ENCODE data around the gene RPP14.

Gene RPP14

DNA sequence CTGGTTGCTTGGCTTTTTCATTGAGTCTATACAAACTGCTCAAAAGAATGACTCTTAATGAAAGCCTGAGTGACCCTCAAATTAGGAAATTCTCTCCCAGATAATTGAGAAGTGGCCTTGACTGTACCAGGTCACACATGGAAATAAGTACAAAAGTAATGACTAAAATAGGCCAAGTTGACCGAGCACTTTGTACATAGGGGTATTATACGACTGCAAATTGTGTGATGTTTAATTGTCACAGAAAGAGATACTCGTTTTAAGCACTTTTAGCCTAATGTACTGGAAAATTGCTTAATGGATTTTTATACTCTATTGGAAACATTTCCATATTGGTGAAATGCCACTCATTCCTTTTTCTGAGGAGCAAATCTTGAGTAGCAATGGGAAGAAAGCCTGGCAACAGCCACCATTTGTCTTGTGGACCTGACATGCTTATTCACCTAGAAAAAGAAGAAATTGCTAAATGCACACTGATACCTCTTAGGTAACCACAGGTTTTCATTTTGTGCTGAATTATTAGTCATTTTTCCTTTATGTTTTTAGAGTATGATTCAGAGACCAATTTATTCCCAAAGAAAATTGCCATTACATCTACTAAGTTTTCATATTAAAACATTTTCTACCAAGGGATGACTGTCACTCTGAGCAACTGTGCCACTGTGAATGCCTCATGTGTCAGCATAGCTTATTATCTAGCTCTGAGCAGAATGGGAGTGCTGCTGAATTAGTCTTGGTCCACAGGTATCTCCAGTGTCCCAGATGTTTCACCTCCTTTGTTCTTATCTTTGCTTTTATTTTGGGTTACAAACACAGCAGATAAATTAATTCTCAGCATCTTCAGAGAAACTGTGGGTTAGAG, 17.7 kb downstream of the RPP14 start:
- TF ChIP-seq, protein P1, sequence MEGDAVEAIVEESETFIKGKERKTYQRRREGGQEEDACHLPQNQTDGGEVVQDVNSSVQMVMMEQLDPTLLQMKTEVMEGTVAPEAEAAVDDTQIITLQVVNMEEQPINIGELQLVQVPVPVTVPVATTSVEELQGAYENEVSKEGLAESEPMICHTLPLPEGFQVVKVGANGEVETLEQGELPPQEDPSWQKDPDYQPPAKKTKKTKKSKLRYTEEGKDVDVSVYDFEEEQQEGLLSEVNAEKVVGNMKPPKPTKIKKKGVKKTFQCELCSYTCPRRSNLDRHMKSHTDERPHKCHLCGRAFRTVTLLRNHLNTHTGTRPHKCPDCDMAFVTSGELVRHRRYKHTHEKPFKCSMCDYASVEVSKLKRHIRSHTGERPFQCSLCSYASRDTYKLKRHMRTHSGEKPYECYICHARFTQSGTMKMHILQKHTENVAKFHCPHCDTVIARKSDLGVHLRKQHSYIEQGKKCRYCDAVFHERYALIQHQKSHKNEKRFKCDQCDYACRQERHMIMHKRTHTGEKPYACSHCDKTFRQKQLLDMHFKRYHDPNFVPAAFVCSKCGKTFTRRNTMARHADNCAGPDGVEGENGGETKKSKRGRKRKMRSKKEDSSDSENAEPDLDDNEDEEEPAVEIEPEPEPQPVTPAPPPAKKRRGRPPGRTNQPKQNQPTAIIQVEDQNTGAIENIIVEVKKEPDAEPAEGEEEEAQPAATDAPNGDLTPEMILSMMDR (IDR thresholded peaks at IDR 0.05; ENCODE audit: insufficient read depth, low read depth, low read length, missing control alignments): no peak
- peak; percentile 38 for DNase-seq (ENCODE audit: low read depth)
- no peak overlapping the region for H3K4me3 ChIP-seq (ENCODE audit: low read length)

DNA sequence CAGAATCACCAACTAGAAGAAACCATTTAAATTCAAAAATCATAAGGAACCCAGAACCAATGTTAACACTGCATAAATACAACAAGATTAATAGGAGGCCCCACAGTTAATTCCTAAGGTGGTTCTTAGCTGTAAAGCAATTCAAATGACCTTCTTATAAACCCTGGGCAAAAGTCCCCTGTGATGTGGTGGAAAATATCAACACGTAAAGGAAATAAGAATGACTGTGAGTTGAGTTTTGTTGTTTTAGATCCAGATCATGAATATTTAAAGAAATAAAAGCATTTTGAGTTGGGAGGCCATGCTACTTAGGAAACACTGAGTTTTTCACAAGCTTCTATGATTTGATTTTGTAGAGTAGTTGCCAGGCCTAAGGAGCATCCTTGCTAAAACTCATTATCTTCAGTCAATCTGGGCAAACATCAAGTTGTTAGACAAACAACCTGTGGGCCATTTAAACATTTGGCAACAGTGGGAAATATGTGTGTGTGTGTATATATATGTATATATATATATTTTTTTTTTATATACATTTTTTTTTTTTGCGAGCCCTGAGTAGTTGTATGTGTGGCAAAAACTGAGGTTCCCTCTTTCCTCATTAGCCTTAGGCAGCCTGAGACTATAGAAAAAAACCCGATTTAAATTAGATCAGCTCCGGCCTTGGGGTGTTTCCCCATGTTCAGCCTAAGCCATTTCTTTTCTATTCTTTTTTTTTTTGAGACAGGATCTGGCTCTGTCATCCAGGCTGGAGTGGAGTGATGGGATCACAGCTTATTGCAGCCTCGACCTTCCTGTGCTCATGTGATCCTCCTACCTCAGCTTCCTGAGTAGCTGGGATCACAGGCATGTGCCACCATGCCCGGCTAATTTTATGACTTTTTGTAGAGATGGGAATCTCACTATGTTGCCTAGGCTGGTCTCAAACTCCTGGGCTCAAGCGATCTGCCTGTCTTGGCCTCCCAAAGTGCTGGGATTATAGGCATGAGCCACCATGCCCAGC, 18.6 kb downstream of the RPP14 start:
- H3K4me3 ChIP-seq (ENCODE audit: low read length): no peak overlapping the region
- TF ChIP-seq, protein P1 (IDR thresholded peaks at IDR 0.05; ENCODE audit: insufficient read depth, low read depth, low read length, missing control alignments): no peak
- DNase-seq (ENCODE audit: low read depth): no peak

DNA sequence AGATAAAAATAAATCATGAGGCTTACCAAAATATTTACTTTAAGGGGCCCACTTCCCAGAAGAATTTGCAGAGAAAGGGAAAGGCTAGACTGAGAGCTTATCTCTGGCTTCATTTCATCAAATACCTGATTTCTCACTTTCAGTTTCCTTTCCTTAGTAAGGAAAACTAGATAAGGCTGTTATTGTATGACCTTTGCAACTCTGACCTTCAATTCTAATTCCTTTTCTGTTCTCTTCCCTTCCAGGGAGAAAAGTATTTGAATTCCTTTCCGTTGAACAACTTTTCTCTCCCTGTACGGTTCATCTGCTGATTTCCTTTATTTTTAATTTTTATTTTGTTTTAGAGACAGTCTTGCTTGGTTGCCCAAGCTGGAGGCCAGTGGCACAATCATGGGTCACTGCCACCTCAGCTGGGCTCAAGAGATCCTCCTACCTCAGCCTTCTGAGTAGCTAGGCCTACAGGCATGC, 19.5 kb downstream of the RPP14 start:
- DNase-seq (ENCODE audit: low read depth): no peak
- TF ChIP-seq, protein P1 (IDR thresholded peaks at IDR 0.05; ENCODE audit: insufficient read depth, low read depth, low read length, missing control alignments): no peak
- H3K4me3 ChIP-seq (ENCODE audit: low read length): no peak overlapping the region

DNA sequence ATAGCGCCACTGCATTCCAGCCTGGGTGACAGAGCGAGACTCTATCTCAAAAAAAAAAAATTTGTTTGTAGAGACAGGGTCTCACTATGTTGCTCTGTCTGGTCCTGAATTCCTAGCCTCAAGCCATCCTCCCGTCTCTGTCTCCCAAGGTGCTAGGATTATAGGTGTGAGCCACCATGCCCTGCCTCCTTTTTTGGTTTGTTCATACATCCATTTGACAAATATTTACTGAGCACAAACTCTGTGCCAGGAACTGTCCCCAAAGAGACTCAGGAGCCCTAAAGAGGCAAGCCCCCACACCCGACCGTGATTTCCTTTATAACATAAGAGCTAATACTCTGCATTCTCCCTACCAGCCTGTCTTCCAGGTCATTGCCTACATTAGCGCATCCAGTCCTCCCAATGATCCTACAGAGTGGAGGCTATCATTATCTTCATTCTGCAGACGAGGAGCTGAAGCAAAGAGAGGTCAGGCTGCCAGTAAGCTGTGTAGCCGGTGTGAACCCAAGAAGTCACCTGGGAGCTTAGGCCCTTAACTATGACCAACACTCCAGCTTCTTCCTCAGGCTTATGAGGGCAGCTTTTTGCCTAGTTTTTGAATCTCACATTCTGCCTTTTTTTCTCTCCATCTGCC, 20.3 kb downstream of the RPP14 start:
- H3K4me3 ChIP-seq (ENCODE audit: low read length): no peak overlapping the region
- DNase-seq (ENCODE audit: low read depth): no peak
- TF ChIP-seq, protein P1 (IDR thresholded peaks at IDR 0.05; ENCODE audit: insufficient read depth, low read depth, low read length, missing control alignments): no peak

DNA sequence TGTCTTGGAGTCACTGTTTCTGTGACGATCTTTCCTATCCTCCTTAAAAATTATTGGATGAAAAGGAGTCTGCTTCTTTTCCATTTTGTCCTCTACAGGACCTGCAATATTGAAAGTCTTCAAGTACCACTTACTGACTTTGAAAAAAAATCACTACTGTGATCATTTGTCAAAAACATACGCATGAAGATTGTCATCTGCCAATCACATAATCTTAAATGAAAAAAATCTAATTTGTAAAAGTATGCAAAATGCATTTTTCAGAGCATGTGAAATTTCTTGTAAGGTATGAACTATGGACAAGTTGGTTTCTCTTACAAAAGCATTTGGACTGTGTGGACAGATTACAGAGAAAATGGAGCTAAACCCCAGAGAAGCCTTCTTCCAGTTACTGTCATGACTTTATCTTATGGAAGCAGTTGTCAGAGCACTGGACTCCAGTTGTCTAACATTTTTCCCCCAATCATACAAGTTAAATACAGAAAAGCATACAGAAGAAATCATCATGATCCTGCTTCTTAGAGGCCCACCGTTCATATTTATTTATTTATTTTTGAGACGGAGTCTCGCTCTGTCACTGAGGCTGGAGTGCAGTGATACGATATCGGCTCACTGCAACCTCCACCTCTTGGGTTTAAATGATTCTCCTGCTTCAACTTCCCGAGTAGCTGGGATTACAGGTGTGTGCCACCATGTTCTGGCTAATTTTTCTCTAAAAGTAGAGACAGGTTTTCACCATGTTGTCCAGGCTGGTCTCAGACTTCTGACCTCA, 23.3 kb downstream of the RPP14 start:
- TF ChIP-seq, protein P1 (IDR thresholded peaks at IDR 0.05; ENCODE audit: insufficient read depth, low read depth, low read length, missing control alignments): no peak
- no peak overlapping the region for H3K4me3 ChIP-seq (ENCODE audit: low read length)
- DNase-seq (ENCODE audit: low read depth): no peak

DNA sequence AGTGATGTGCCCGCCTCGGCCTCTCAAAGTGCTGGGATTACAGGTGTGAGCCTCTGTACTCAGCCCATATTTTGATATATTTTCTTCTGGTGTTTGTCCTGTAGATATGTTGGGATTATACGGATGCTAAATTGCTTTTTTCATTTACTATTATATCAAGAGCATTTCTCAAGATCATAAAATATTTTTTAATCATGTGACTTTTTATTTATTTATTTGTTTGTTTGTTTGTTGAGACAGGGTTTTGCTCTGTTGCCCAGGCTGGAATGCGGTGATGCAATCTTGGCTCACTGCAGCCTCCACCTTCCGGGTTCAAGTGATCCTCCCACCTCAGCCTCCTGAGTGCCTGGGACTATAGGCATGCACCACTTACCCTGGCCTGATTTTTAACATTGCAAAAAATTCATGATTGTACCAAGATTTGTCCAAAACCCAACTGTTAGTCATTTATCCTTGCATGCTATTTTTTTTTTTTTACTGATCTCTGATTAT, 23.9 kb downstream of the RPP14 start:
- H3K4me3 ChIP-seq (ENCODE audit: low read length): no peak overlapping the region
- no peak for DNase-seq (ENCODE audit: low read depth)
- TF ChIP-seq, protein P1 (IDR thresholded peaks at IDR 0.05; ENCODE audit: insufficient read depth, low read depth, low read length, missing control alignments): no peak
